Body of pancreas (tissue), 4 donors: ENCODE data around the gene SETD2.
"Not testable (repeated sequence)": the region's sequence is repeated elsewhere in the genome, so short reads cannot be mapped to it uniquely, and the experiment has no call there.

Source experiments
- POLR2A ChIP-seq, 3 donors: fragments of 450-650 bp; IDR thresholded peaks; one replicate each; pipeline ENCODE4 v1.6.1; 2016; ENCODE audit warnings: antibody characterized with exemption in 3 of 3, mild to moderate bottlenecking in 2 of 3
- TF ChIP-seq, protein P1 (sequence below), 7 experiments: fragments of 450-650 bp in 4 of 7; fragments of 200-600 bp in 3 of 7; sonication (generic) in 3 of 7; IDR thresholded peaks; one replicate each; pipeline ENCODE4 v1.5.1; 2016 to 2019; ENCODE audit warnings: antibody characterized with exemption in 7 of 7

DNA sequence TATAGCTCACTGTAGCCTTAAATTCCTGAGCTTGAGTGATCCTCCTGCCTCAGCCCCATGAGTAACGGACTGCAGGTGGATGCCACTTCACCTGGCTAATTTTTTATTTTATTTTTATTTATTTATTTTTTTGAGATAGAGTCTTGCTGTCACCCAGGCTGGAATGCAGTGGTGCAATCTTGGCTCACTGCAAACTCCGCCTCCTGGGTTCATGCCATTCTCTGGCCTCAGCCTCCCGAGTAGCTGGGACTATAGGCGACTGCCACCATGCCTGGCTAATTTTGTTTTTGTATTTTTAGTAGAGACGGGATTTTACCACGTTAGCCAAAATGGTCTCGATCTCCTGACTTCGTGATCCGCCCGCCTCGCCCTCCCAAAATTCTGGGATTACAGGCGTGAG, 16.1 kb upstream of the SETD2 start:
- TF ChIP-seq, protein P1, sequence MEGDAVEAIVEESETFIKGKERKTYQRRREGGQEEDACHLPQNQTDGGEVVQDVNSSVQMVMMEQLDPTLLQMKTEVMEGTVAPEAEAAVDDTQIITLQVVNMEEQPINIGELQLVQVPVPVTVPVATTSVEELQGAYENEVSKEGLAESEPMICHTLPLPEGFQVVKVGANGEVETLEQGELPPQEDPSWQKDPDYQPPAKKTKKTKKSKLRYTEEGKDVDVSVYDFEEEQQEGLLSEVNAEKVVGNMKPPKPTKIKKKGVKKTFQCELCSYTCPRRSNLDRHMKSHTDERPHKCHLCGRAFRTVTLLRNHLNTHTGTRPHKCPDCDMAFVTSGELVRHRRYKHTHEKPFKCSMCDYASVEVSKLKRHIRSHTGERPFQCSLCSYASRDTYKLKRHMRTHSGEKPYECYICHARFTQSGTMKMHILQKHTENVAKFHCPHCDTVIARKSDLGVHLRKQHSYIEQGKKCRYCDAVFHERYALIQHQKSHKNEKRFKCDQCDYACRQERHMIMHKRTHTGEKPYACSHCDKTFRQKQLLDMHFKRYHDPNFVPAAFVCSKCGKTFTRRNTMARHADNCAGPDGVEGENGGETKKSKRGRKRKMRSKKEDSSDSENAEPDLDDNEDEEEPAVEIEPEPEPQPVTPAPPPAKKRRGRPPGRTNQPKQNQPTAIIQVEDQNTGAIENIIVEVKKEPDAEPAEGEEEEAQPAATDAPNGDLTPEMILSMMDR (IDR thresholded peaks at IDR 0.05) = not testable (repeated sequence)
- TF ChIP-seq POLR2A (IDR thresholded peaks at IDR 0.05) = not testable (repeated sequence)
